Measurements from ENCODE around the gene ZBTB45. TPM values are rescaled to one million over a fixed set of nuclear protein-coding genes. Genes with fewer than 3 reads are reported as not detected.
A peak's percentile ranks its signal among the peaks of the same experiment; 100 is the strongest.

ZBTB45 gene
- total RNA-seq, 2 experiments from 2014 or later, result 5.7 to 6.3 TPM

- peaks cover 3% of the 10 kb centered on the region for H3K36me3 ChIP-seq (ENCODE audit: insufficient read depth, low read length)
- peaks cover 8% of the 10 kb centered on the region for H3K36me3 Mint-ChIP-seq (ENCODE audit: low read depth)
- H3K27ac ChIP-seq (ENCODE audit: low read depth in 1 of 2, low read length in 2 of 2), result no peak overlapping the region
- DNase-seq (no peak), ATAC-seq (ENCODE audit: poor library complexity) (no peak)
- no peak overlapping the region for H3K4me3 ChIP-seq (ENCODE audit: low read length)
- H3K4me3 Mint-ChIP-seq, result no peak overlapping the region
- H3K9me3 ChIP-seq (ENCODE audit: control insufficient read depth in 1 of 2, insufficient read depth in 1 of 2, low read length in 2 of 2), result no peaks in the 10 kb centered on the region
- intact Hi-C loops (cut with DNase I, micrococcal nuclease), result loop anchor here (5.0 kb wide), 2 partner anchors 38 to 153 kb away; partner anchors contain the start of genes ZNF132 (in 1 of the 2) and ZSCAN22 (in 1 of the 2)
- H3K4me1 ChIP-seq (ENCODE audit: insufficient read depth, low read length), result peaks cover 20% of the 10 kb centered on the region
- no peak overlapping the region for H3K27ac Mint-ChIP-seq
- POLR2A ChIA-PET, result no interaction called here
- H3K27me3 Mint-ChIP-seq, result no peaks in the 10 kb centered on the region
- peaks cover 17% of the 10 kb centered on the region for H3K4me1 Mint-ChIP-seq (ENCODE audit: low read depth)
- TF ChIP-seq CTCF (IDR thresholded peaks at IDR 0.05), result no peak
- no peaks in the 10 kb centered on the region for H3K27me3 ChIP-seq (ENCODE audit: control insufficient read depth in 1 of 2, insufficient read depth in 2 of 2, low read length in 2 of 2)
- no peaks in the 10 kb centered on the region for H3K9me3 Mint-ChIP-seq
- CTCF ChIA-PET, result interaction anchor here (1.9 kb wide), 1 partner anchor 39 kb away, joined by 5 read pairs; the partner anchor contains the start of gene ZBTB45
These were observed 39.7 kb downstream of the ZBTB45 start for GRCh38 chr19:58479736-58480480.

- no peaks in the 10 kb centered on the region for H3K27me3 Mint-ChIP-seq
- H3K9me3 ChIP-seq (ENCODE audit: control insufficient read depth in 1 of 2, insufficient read depth in 1 of 2, low read length in 2 of 2), result no peaks in the 10 kb centered on the region
- H3K27ac ChIP-seq (ENCODE audit: low read depth in 1 of 2, low read length in 2 of 2), result no peak overlapping the region
- DNase-seq (no peak), ATAC-seq (ENCODE audit: poor library complexity) (no peak)
- ChIA-PET POLR2A (no interaction called here), CTCF (no interaction called here)
- no peak overlapping the region for H3K4me3 Mint-ChIP-seq
- H3K4me1 ChIP-seq (ENCODE audit: insufficient read depth, low read length), result peaks cover 22% of the 10 kb centered on the region
- peaks cover 3% of the 10 kb centered on the region for H3K36me3 ChIP-seq (ENCODE audit: insufficient read depth, low read length)
- H3K9me3 Mint-ChIP-seq, result no peaks in the 10 kb centered on the region
- no peak overlapping the region for H3K27ac Mint-ChIP-seq
- intact Hi-C loops (cut with DNase I, micrococcal nuclease), result loop anchor here (5.0 kb wide), 2 partner anchors 37 to 152 kb away; partner anchors contain the start of genes ZNF132 (in 1 of the 2) and ZSCAN22 (in 1 of the 2)
- no peak overlapping the region for H3K4me3 ChIP-seq (ENCODE audit: low read length)
- no peaks in the 10 kb centered on the region for H3K27me3 ChIP-seq (ENCODE audit: control insufficient read depth in 1 of 2, insufficient read depth in 2 of 2, low read length in 2 of 2)
- TF ChIP-seq CTCF (IDR thresholded peaks at IDR 0.05), result no peak
- H3K36me3 Mint-ChIP-seq (ENCODE audit: low read depth), result peaks cover 8% of the 10 kb centered on the region
- H3K4me1 Mint-ChIP-seq (ENCODE audit: low read depth), result peaks cover 22% of the 10 kb centered on the region
These were observed 40.3 kb downstream of the ZBTB45 start for GRCh38 chr19:58479303-58479702.

GRCh38 chr19:58477871-58478270, 41.7 kb downstream of the ZBTB45 start:
- ChIA-PET CTCF (no interaction called here), POLR2A (no interaction called here)
- H3K9me3 ChIP-seq (ENCODE audit: control insufficient read depth in 1 of 2, insufficient read depth in 1 of 2, low read length in 2 of 2), result no peaks in the 10 kb centered on the region
- no peaks in the 10 kb centered on the region for H3K27me3 ChIP-seq (ENCODE audit: control insufficient read depth in 1 of 2, insufficient read depth in 2 of 2, low read length in 2 of 2)
- intact Hi-C loops (cut with DNase I, micrococcal nuclease), result loop anchor here (2.0 to 5.0 kb wide), 5 partner anchors 21 to 151 kb away; partner anchors contain the start of genes ZNF132 (in 1 of the 2), ZNF584 (in 1 of the 2), ZNF837 (in 1 of the 2) and ZSCAN22 (in 1 of the 2)
- Mint-ChIP-seq H3K4me1 (ENCODE audit: low read depth) (peaks cover 23% of the 10 kb centered on the region), H3K27me3 (no peaks in the 10 kb centered on the region), H3K9me3 (no peaks in the 10 kb centered on the region), H3K27ac (peak overlapping the region; percentile 42), H3K4me3 (no peak overlapping the region), H3K36me3 (ENCODE audit: low read depth) (peaks cover 11% of the 10 kb centered on the region)
- peaks cover 10% of the 10 kb centered on the region for H3K36me3 ChIP-seq (ENCODE audit: insufficient read depth, low read length)
- no peak for TF ChIP-seq CTCF (IDR thresholded peaks at IDR 0.05)
- peaks cover 22% of the 10 kb centered on the region for H3K4me1 ChIP-seq (ENCODE audit: insufficient read depth, low read length)
- H3K4me3 ChIP-seq (ENCODE audit: low read length), result no peak overlapping the region
- ATAC-seq (ENCODE audit: poor library complexity), result no peak
- no peak overlapping the region for H3K27ac ChIP-seq (ENCODE audit: low read depth in 1 of 2, low read length in 2 of 2)
- DNase-seq, result no peak
